Measurements from ENCODE around the gene ACTR10.

Gene ACTR10

GRCh38 chr14:58199726-58200479 lies at the start of gene ACTR10:
ACTR10 (plus strand) TSS chr14:58200149; CDS start chr14:58200218, 69 bp downstream.
- TF ChIP-seq, protein P1, sequence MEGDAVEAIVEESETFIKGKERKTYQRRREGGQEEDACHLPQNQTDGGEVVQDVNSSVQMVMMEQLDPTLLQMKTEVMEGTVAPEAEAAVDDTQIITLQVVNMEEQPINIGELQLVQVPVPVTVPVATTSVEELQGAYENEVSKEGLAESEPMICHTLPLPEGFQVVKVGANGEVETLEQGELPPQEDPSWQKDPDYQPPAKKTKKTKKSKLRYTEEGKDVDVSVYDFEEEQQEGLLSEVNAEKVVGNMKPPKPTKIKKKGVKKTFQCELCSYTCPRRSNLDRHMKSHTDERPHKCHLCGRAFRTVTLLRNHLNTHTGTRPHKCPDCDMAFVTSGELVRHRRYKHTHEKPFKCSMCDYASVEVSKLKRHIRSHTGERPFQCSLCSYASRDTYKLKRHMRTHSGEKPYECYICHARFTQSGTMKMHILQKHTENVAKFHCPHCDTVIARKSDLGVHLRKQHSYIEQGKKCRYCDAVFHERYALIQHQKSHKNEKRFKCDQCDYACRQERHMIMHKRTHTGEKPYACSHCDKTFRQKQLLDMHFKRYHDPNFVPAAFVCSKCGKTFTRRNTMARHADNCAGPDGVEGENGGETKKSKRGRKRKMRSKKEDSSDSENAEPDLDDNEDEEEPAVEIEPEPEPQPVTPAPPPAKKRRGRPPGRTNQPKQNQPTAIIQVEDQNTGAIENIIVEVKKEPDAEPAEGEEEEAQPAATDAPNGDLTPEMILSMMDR (IDR thresholded peaks at IDR 0.05; ENCODE audit: unreplicated experiment in 3 of 3), result no peak
- H3K9me3 Mint-ChIP-seq, result no peaks in the 10 kb centered on the region
- H3K4me1 Mint-ChIP-seq, result peaks cover 16% of the 10 kb centered on the region
- peak within 1 kb of the TSS; percentile 90 to 98 (median 97) for H3K4me3 Mint-ChIP-seq
- H3K27me3 Mint-ChIP-seq (ENCODE audit: low read depth), result no peaks in the 10 kb centered on the region
- H3K36me3 Mint-ChIP-seq (ENCODE audit: low read depth), result peaks cover 22% of the 10 kb centered on the region
- H3K27ac Mint-ChIP-seq, result peak within 1 kb of the TSS; percentile 97 to 99 (median 98)

DNA sequence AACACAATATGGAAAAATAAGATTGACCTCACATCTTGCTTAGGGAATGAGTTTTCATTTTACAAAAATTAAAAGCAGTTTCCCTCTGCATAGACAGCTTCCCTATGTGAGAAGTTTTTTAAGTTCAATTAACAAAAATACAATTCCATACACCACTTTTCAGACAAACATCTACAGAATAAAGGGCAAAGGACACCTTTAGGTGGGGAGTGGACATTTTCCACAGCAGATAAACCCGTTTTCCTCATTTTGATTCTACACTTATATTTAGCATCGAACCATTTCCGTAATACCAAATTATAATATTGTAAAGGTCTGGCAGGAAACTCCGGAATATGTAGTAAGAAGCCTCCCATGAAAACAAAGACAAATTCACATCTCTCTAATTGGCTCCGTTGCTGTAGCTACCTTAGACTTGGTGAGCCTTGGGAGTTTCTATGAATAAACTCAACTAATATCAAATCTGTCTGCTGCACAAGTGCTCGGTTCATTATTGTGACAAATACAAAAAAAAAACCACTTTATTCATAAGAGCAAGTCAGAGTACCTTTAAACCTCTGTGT lies 49.6 kb upstream of the ACTR10 start:
- Mint-ChIP-seq H3K36me3 (ENCODE audit: low read depth) (no peaks in the 10 kb centered on the region), H3K4me1 (peaks cover 24% of the 10 kb centered on the region), H3K27ac (peak overlapping the region; percentile 48 to 83 (median 73)), H3K4me3 (peak overlapping the region; percentile 90 to 97 (median 96)), H3K9me3 (no peaks in the 10 kb centered on the region), H3K27me3 (ENCODE audit: low read depth) (peaks cover 23% of the 10 kb centered on the region)
- TF ChIP-seq, protein P1 (IDR thresholded peaks at IDR 0.05; ENCODE audit: unreplicated experiment in 3 of 3), result no peak

DNA sequence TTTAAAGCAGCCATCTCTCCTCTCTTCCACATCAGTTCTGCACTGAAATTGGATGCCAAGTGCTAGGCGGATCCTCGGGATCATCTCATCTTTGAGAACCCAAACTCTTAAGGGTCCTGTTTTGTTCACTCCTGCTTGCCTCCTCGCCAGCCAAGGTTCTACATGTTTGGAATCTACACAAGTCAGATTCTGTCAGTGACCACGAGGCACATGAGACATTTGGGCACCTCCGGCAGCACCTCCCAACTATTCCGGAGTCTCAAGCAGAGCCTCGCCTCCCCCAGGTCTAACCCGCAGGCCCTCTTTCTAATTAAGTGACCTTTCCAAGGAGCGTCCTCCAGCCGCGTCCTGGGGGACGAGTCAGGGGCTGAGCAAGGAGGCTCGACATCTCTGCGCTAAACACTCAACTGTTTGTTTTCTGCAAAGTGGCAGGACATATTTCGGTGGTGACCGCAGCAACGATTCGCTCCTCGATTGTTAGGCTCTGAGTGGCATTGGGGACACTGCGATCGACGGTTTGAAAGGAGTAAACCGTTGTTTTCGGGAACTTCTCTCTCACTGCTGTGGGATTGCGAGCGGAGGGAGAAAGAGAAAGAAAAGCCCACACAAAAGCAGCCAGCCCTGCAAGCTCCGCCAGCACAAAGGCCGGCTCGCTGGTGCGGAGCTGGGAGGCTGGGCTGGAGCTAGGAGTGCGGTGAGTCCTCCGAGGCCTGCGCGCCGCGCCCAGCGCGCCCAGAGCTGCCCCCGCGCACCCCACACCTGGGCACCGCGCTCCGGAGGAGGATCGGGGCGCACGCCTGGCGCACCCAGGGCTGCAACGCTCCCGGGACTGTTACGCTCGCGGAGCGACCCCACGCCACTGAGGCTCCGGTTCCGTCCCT lies 48.6 kb upstream of the ACTR10 start:
- TF ChIP-seq, protein P1 (IDR thresholded peaks at IDR 0.05; ENCODE audit: unreplicated experiment in 3 of 3), result no peak
- H3K4me1 Mint-ChIP-seq, result peaks cover 24% of the 10 kb centered on the region
- peak overlapping the region; percentile 90 to 97 (median 96) for H3K4me3 Mint-ChIP-seq

DNA sequence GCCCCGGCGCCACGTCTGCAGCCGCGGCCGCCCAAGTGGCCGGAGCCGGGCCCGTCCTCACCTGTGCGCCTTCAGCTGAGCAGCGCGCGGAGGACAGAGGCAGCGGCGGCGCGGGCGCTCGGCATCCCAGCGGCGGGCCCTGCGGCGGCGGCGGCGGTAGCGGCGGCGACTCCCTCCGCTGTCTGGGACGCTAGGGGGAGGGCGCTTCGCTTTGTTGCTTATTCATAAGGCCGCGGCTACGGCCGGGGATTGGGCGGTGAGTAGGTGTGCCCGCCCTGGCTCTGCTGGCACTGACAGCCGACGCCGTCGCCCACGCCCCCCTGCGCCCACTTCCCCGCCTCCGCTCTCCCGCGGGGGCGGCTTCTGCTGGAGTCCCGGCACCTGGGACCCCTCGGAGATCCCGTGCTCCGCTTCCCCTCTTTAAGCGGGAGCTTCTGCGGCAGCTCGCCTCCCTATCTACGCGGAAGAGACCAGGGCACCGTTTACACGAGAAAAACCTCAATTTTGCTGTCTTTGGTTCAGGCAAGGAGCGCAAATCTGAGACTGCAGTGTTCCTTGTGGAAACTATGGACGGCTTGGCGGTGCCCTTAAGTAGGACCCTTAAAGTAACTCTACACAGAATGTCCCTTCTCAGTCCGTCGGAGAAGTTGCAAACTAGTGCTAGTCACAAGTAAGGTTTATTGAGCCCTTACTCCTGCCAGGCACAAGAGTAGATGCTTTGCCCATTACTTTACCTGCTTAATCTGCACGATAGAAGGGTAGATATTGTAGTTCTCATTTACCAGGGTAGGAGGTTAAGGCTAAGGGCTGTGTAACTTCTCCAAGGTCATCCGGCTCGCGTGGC lies 47.7 kb upstream of the ACTR10 start, which contains the start of gene ARMH4:
Gene ARMH4, minus strand, starts transcription at position 200 of the 844 bp plus-strand sequence. CDS start 12,855 bp downstream, outside the sequence.
- H3K27ac Mint-ChIP-seq, result peak within 1 kb of the TSS; percentile 60 to 83 (median 73)

More for the DNA sequence above, 48.6 kb upstream of the ACTR10 start:
- Mint-ChIP-seq H3K36me3 (ENCODE audit: low read depth) (no peaks in the 10 kb centered on the region), H3K27me3 (ENCODE audit: low read depth) (peaks cover 23% of the 10 kb centered on the region), H3K27ac (peak overlapping the region; percentile 48 to 83 (median 73)), H3K9me3 (no peaks in the 10 kb centered on the region)

More for the DNA sequence above, 47.7 kb upstream of the ACTR10 start, which contains the start of gene ARMH4:
- H3K9me3 Mint-ChIP-seq, result no peaks in the 10 kb centered on the region
- TF ChIP-seq, protein P1 (IDR thresholded peaks at IDR 0.05; ENCODE audit: unreplicated experiment in 3 of 3), result peak in 2 of 3 experiments; percentile 14 to 26
- H3K36me3 Mint-ChIP-seq (ENCODE audit: low read depth), result no peaks in the 10 kb centered on the region
- H3K4me1 Mint-ChIP-seq, result peaks cover 24% of the 10 kb centered on the region
- peaks cover 23% of the 10 kb centered on the region for H3K27me3 Mint-ChIP-seq (ENCODE audit: low read depth)
- peak within 1 kb of the TSS; percentile 90 to 97 (median 96) for H3K4me3 Mint-ChIP-seq
